ENCODE data around the gene PTPN1.

Gene PTPN1

GRCh38 chr20:50594231-50594590 is 84.0 kb downstream of the PTPN1 start:
- Histone ChIP-seq H3K4me3 (replicated peaks; ENCODE audit: low read depth, low read length) (no peak overlapping the region), H3K36me3 (ENCODE audit: control insufficient read depth, insufficient read depth, low read length) (peaks cover 8% of the 10 kb centered on the region), H3K27me3 (replicated peaks; ENCODE audit: control insufficient read depth, insufficient read depth, low read length) (peaks cover 1% of the 10 kb centered on the region; the same call in 1 of the 2 replicates)
- TF ChIP-seq CTCF (IDR thresholded peaks at IDR 0.05; ENCODE audit: insufficient read depth, low read length, poor library complexity, severe bottlenecking) = no peak
- no peak for DNase-seq (ENCODE audit: extremely low read depth, insufficient read length)

- TF ChIP-seq CTCF (IDR thresholded peaks at IDR 0.05; ENCODE audit: insufficient read depth, low read length, poor library complexity, severe bottlenecking) = no peak
- H3K36me3 ChIP-seq (ENCODE audit: control insufficient read depth, insufficient read depth, low read length) = peaks cover 4% of the 10 kb centered on the region
- H3K27me3 ChIP-seq (replicated peaks; ENCODE audit: control insufficient read depth, insufficient read depth, low read length) = peaks cover 1% of the 10 kb centered on the region; the same call in 1 of the 2 replicates
- no peak overlapping the region for H3K4me3 ChIP-seq (replicated peaks; ENCODE audit: low read depth, low read length)
- no peak for DNase-seq (ENCODE audit: extremely low read depth, insufficient read length)
Observed at GRCh38 chr20:50594591-50595432, 84.6 kb downstream of the PTPN1 start.

GRCh38 chr20:50595433-50595895 is 85.3 kb downstream of the PTPN1 start:
- no peak for DNase-seq (ENCODE audit: extremely low read depth, insufficient read length)
- Histone ChIP-seq H3K4me3 (replicated peaks; ENCODE audit: low read depth, low read length) (no peak overlapping the region), H3K27me3 (replicated peaks; ENCODE audit: control insufficient read depth, insufficient read depth, low read length) (peaks cover 1% of the 10 kb centered on the region; the same call in 1 of the 2 replicates), H3K36me3 (ENCODE audit: control insufficient read depth, insufficient read depth, low read length) (no peaks in the 10 kb centered on the region; the same call in 1 of the 2 replicates)
- no peak for TF ChIP-seq CTCF (IDR thresholded peaks at IDR 0.05; ENCODE audit: insufficient read depth, low read length, poor library complexity, severe bottlenecking)

GRCh38 chr20:50595988-50596693 is 86.0 kb downstream of the PTPN1 start:
- DNase-seq (ENCODE audit: extremely low read depth, insufficient read length) = no peak
- Histone ChIP-seq H3K27me3 (replicated peaks; ENCODE audit: control insufficient read depth, insufficient read depth, low read length) (peaks cover 1% of the 10 kb centered on the region; the same call in 1 of the 2 replicates), H3K36me3 (ENCODE audit: control insufficient read depth, insufficient read depth, low read length) (no peaks in the 10 kb centered on the region), H3K4me3 (replicated peaks; ENCODE audit: low read depth, low read length) (no peak overlapping the region)
- TF ChIP-seq CTCF (IDR thresholded peaks at IDR 0.05; ENCODE audit: insufficient read depth, low read length, poor library complexity, severe bottlenecking) = no peak

GRCh38 chr20:50596694-50597021 is 86.5 kb downstream of the PTPN1 start:
- H3K27me3 ChIP-seq (replicated peaks; ENCODE audit: control insufficient read depth, insufficient read depth, low read length) = peaks cover 1% of the 10 kb centered on the region; the same call in 1 of the 2 replicates
- no peak overlapping the region for H3K4me3 ChIP-seq (replicated peaks; ENCODE audit: low read depth, low read length)
- no peaks in the 10 kb centered on the region for H3K36me3 ChIP-seq (ENCODE audit: control insufficient read depth, insufficient read depth, low read length)
- TF ChIP-seq CTCF (IDR thresholded peaks at IDR 0.05; ENCODE audit: insufficient read depth, low read length, poor library complexity, severe bottlenecking) = no peak
- DNase-seq (ENCODE audit: extremely low read depth, insufficient read length) = no peak

Data from GM06990 (cell line).